IPS-15b (cell line): ENCODE results near the gene BSN.
A peak's percentile ranks its signal among the peaks of the same experiment; 100 is the strongest.
"Not testable (repeated sequence)": the region's sequence is repeated elsewhere in the genome, so short reads cannot be mapped to it uniquely, and the experiment has no call there.

Source experiments
- H3K27me3 ChIP-seq: one replicate; pipeline ENCODE4 v1.6.1; 2013; ENCODE audit warnings: low read length; ENCODE audit not compliant: control insufficient read depth, insufficient read depth
- H3K36me3 ChIP-seq: one replicate; pipeline ENCODE4 v1.6.1; 2013; ENCODE audit warnings: low read length; ENCODE audit not compliant: control insufficient read depth, insufficient read depth
- H3K4me1 ChIP-seq: one replicate; pipeline ENCODE4 v1.6.1; 2013; ENCODE audit warnings: mild to moderate bottlenecking, low read length; ENCODE audit not compliant: control insufficient read depth, insufficient read depth
- H3K4me3 ChIP-seq: one replicate; pipeline ENCODE4 v1.5.1; 2013; ENCODE audit warnings: low read depth, low read length
- H3K9ac ChIP-seq: one replicate; pipeline ENCODE4 v1.6.1; 2013; ENCODE audit warnings: low read depth, mild to moderate bottlenecking, low read length
- H3K9me3 ChIP-seq: one replicate; pipeline ENCODE4 v1.6.1; 2013; ENCODE audit warnings: mild to moderate bottlenecking, low read length; ENCODE audit not compliant: control insufficient read depth, insufficient read depth

The BSN gene

GRCh38 chr3:49673121-49673714 lies 118.9 kb downstream of the BSN start:
- Histone ChIP-seq H3K4me3 (peak overlapping the region; percentile 87), H3K36me3 (peaks cover 26% of the 10 kb centered on the region), H3K27me3 (no peaks in the 10 kb centered on the region), H3K4me1 (peaks cover 13% of the 10 kb centered on the region), H3K9me3 (no peaks in the 10 kb centered on the region), H3K9ac (peak overlapping the region; percentile 74)

GRCh38 chr3:49673715-49674496 lies 119.6 kb downstream of the BSN start, which contains the start of gene APEH:
APEH (plus strand) TSS chr3:49674351; CDS start chr3:49674402, 51 bp downstream.
- Histone ChIP-seq H3K9ac (peak within 1 kb of the TSS; percentile 79), H3K36me3 (peaks cover 30% of the 10 kb centered on the region), H3K27me3 (no peaks in the 10 kb centered on the region), H3K9me3 (no peaks in the 10 kb centered on the region), H3K4me1 (peaks cover 11% of the 10 kb centered on the region), H3K4me3 (peak within 1 kb of the TSS; percentile 87)

GRCh38 chr3:49674497-49674983 lies 120.3 kb downstream of the BSN start:
- H3K4me1 ChIP-seq: peaks cover 11% of the 10 kb centered on the region
- no peaks in the 10 kb centered on the region for H3K9me3 ChIP-seq
- H3K9ac ChIP-seq: peak overlapping the region; percentile 79
- H3K27me3 ChIP-seq: no peaks in the 10 kb centered on the region
- H3K36me3 ChIP-seq: peaks cover 37% of the 10 kb centered on the region
- H3K4me3 ChIP-seq: peak overlapping the region; percentile 87

GRCh38 chr3:49675912-49676311 lies 121.6 kb downstream of the BSN start:
- no peak overlapping the region for H3K4me3 ChIP-seq
- peaks cover 50% of the 10 kb centered on the region for H3K36me3 ChIP-seq
- no peaks in the 10 kb centered on the region for H3K27me3 ChIP-seq
- no peaks in the 10 kb centered on the region for H3K9me3 ChIP-seq
- H3K9ac ChIP-seq: no peak overlapping the region
- peaks cover 11% of the 10 kb centered on the region for H3K4me1 ChIP-seq

- H3K9ac ChIP-seq: no peak overlapping the region
- no peaks in the 10 kb centered on the region for H3K4me1 ChIP-seq
- no peak overlapping the region for H3K4me3 ChIP-seq
- no peaks in the 10 kb centered on the region for H3K27me3 ChIP-seq
- no peaks in the 10 kb centered on the region for H3K9me3 ChIP-seq
- peaks cover 84% of the 10 kb centered on the region for H3K36me3 ChIP-seq
These were observed 126.4 kb downstream of the BSN start for GRCh38 chr3:49680493-49681231.

- H3K9ac ChIP-seq: no peak overlapping the region
- no peak overlapping the region for H3K4me3 ChIP-seq
- H3K36me3 ChIP-seq: peaks cover 80% of the 10 kb centered on the region
- no peaks in the 10 kb centered on the region for H3K27me3 ChIP-seq
- no peaks in the 10 kb centered on the region for H3K4me1 ChIP-seq
- H3K9me3 ChIP-seq: no peaks in the 10 kb centered on the region
These were observed 126.9 kb downstream of the BSN start for GRCh38 chr3:49681232-49681522.

- H3K9ac ChIP-seq: no peak overlapping the region
- peaks cover 76% of the 10 kb centered on the region for H3K36me3 ChIP-seq
- H3K4me1 ChIP-seq: no peaks in the 10 kb centered on the region
- no peak overlapping the region for H3K4me3 ChIP-seq
- no peaks in the 10 kb centered on the region for H3K9me3 ChIP-seq
- H3K27me3 ChIP-seq: no peaks in the 10 kb centered on the region
These were observed 127.3 kb downstream of the BSN start for GRCh38 chr3:49681543-49681942.

- no peak overlapping the region for H3K4me3 ChIP-seq
- H3K9ac ChIP-seq: no peak overlapping the region
- no peaks in the 10 kb centered on the region for H3K4me1 ChIP-seq
- peaks cover 60% of the 10 kb centered on the region for H3K36me3 ChIP-seq
- no peaks in the 10 kb centered on the region for H3K27me3 ChIP-seq
- no peaks in the 10 kb centered on the region for H3K9me3 ChIP-seq
These were observed 128.9 kb downstream of the BSN start for GRCh38 chr3:49683162-49683561.

- peaks cover 50% of the 10 kb centered on the region for H3K36me3 ChIP-seq
These were observed 130.2 kb downstream of the BSN start for GRCh38 chr3:49684453-49684852.

GRCh38 chr3:49685103-49685502 lies 130.8 kb downstream of the BSN start:
- not testable (repeated sequence) for H3K27me3 ChIP-seq, H3K9ac ChIP-seq, H3K4me3 ChIP-seq, H3K4me1 ChIP-seq, H3K9me3 ChIP-seq
- H3K36me3 ChIP-seq: peaks cover 44% of the 10 kb centered on the region

More at GRCh38 chr3:49684453-49684852, 130.2 kb downstream of the BSN start:
- H3K4me3 ChIP-seq, H3K4me1 ChIP-seq, H3K27me3 ChIP-seq, H3K9ac ChIP-seq, H3K9me3 ChIP-seq: not testable (repeated sequence)

- peak overlapping the region; percentile 24 for H3K9ac ChIP-seq
- not testable (repeated sequence) for H3K9me3 ChIP-seq, H3K4me1 ChIP-seq, H3K27me3 ChIP-seq
- H3K4me3 ChIP-seq: peak overlapping the region; percentile 52
- peaks cover 36% of the 10 kb centered on the region for H3K36me3 ChIP-seq
These were observed 131.6 kb downstream of the BSN start for GRCh38 chr3:49685846-49686245.
